Body of pancreas (tissue), 4 donors: ENCODE measurements around the gene ABCG1.

Experiments used
- CTCF ChIP-seq, 7 experiments: fragments of 450-650 bp in 4 of 7; fragments of 200-600 bp in 3 of 7; sonication (generic) in 3 of 7; IDR thresholded peaks; one replicate each; pipeline ENCODE4 v1.5.1; 2016 to 2019; ENCODE audit warnings: antibody characterized with exemption in 7 of 7
- POLR2A ChIP-seq, 3 donors: fragments of 450-650 bp; IDR thresholded peaks; one replicate each; pipeline ENCODE4 v1.6.1; 2016; ENCODE audit warnings: antibody characterized with exemption in 3 of 3, mild to moderate bottlenecking in 2 of 3

- no peak for TF ChIP-seq CTCF (IDR thresholded peaks at IDR 0.05)
- no peak for TF ChIP-seq POLR2A (IDR thresholded peaks at IDR 0.05)
Measured at GRCh38 chr21:42223826-42224575, 5.1 kb downstream of the ABCG1 start.
